Astrocyte (in vitro differentiated cells and primary cell): ENCODE results near the gene ACVR1. TPM values are rescaled to one million over a fixed set of nuclear protein-coding genes. Genes with fewer than 3 reads are reported as not detected.
A peak's percentile ranks its signal among the peaks of the same experiment; 100 is the strongest.

Experiments used
- DNase-seq: peaks from one replicate; pipeline ENCODE4 v3.0.0-alpha.2; 2010; ENCODE audit warnings: low read depth
- FAIRE-seq: peaks from 2 replicates; lab custom pipeline; 2011; peaks lifted over from hg19 to GRCh38; lab: Jason Lieb, UNC
- H2AFZ ChIP-seq: 2 replicates; pipeline ENCODE4 v1.6.0; 2012; ENCODE audit warnings: low read depth, low read length, inconsistent platforms
- H3K27ac ChIP-seq: 2 replicates; pipeline ENCODE4 v1.5.1; 2011; ENCODE audit warnings: low read depth, low read length, inconsistent platforms
- H3K27me3 ChIP-seq: 2 replicates; pipeline ENCODE4 v1.6.0; 2011; ENCODE audit warnings: low read length, inconsistent platforms; ENCODE audit not compliant: insufficient read depth
- H3K36me3 ChIP-seq: 2 replicates; pipeline ENCODE4 v1.5.1; 2011; ENCODE audit warnings: low read length, inconsistent platforms; ENCODE audit not compliant: insufficient read depth
- H3K4me1 ChIP-seq: 2 replicates; pipeline ENCODE4 v1.5.1; 2011; ENCODE audit warnings: low read length, inconsistent platforms; ENCODE audit not compliant: insufficient read depth
- H3K4me2 ChIP-seq: 2 replicates; pipeline ENCODE4 v1.6.0; 2012; ENCODE audit warnings: low read length, inconsistent platforms
- H3K4me3 ChIP-seq: 2 replicates; pipeline ENCODE4 v1.5.1; 2011; ENCODE audit warnings: low read depth, mild to moderate bottlenecking, low read length, inconsistent platforms; ENCODE audit not compliant: insufficient read depth
- H3K79me2 ChIP-seq: 2 replicates; pipeline ENCODE4 v1.6.0; 2012; ENCODE audit warnings: mild to moderate bottlenecking, low read length, inconsistent platforms; ENCODE audit not compliant: insufficient read depth
- H3K9ac ChIP-seq: 2 replicates; pipeline ENCODE4 v1.6.0; 2012; ENCODE audit warnings: mild to moderate bottlenecking, low read length, inconsistent platforms
- H3K9me3 ChIP-seq: 2 replicates; pipeline ENCODE4 v1.5.1; 2012; ENCODE audit warnings: low read depth, mild to moderate bottlenecking, low read length, inconsistent platforms; ENCODE audit not compliant: insufficient read depth
- H4K20me1 ChIP-seq: 2 replicates; pipeline ENCODE4 v1.6.0; 2012; ENCODE audit warnings: low read length, inconsistent platforms; ENCODE audit not compliant: insufficient read depth
- H3K27ac Mint-ChIP-seq: one replicate; pipeline ENCODE4 v1.8.0; 2021; ENCODE audit warnings: mild to moderate bottlenecking, mixed read lengths; ENCODE audit not compliant: unreplicated experiment
- H3K27me3 Mint-ChIP-seq: one replicate; pipeline ENCODE4 v1.8.0; 2021; ENCODE audit warnings: low read depth, mixed read lengths; ENCODE audit not compliant: unreplicated experiment
- H3K36me3 Mint-ChIP-seq: one replicate; pipeline ENCODE4 v1.8.0; 2021; ENCODE audit warnings: low read depth, mixed read lengths; ENCODE audit not compliant: unreplicated experiment
- H3K4me1 Mint-ChIP-seq: one replicate; pipeline ENCODE4 v1.8.0; 2021; ENCODE audit warnings: low read depth, mixed read lengths; ENCODE audit not compliant: unreplicated experiment
- H3K4me3 Mint-ChIP-seq: one replicate; pipeline ENCODE4 v1.8.0; 2021; ENCODE audit warnings: mild to moderate bottlenecking, moderate library complexity, mixed read lengths; ENCODE audit not compliant: unreplicated experiment
- H3K9me3 Mint-ChIP-seq: one replicate; pipeline ENCODE4 v1.8.0; 2021; ENCODE audit warnings: mild to moderate bottlenecking, mixed read lengths; ENCODE audit not compliant: unreplicated experiment
- CTCF ChIP-seq: IDR thresholded peaks from 2 replicates; pipeline ENCODE4 v1.5.1; 2011; ENCODE audit warnings: low read depth, mild to moderate bottlenecking, inconsistent platforms, low read length, moderate library complexity; ENCODE audit not compliant: insufficient read depth
- EZH2 ChIP-seq: IDR thresholded peaks from 2 replicates; pipeline ENCODE4 v1.6.1; 2012; ENCODE audit warnings: mild to moderate bottlenecking, low read length, inconsistent platforms; ENCODE audit not compliant: insufficient read depth
- total RNA-seq: library from RNA; stranded (reverse); gene quantifications from 2 replicates; pipeline ENCODE4 v1.2.1, GENCODE V29; 2021

Gene ACVR1
- total RNA-seq, 1 donor from 2014 or later = 45.9 TPM

- H3K4me1 Mint-ChIP-seq = peaks cover 29% of the 10 kb centered on the region
- H3K27ac Mint-ChIP-seq = no peak overlapping the region
- FAIRE-seq = no peak
Measured at GRCh38 chr2:157867703-157868102, 8.4 kb downstream of the ACVR1 start.

GRCh38 chr2:157866666-157867642 lies 9.2 kb downstream of the ACVR1 start:
- Histone ChIP-seq H3K4me2 (peak overlapping the region; percentile 68), H3K4me1 (peaks cover 8% of the 10 kb centered on the region), H3K36me3 (no peaks in the 10 kb centered on the region), H4K20me1 (peaks cover 72% of the 10 kb centered on the region), H3K27ac (no peak overlapping the region), H3K79me2 (peaks cover 95% of the 10 kb centered on the region), H3K9me3 (no peaks in the 10 kb centered on the region), H3K9ac (no peak overlapping the region), H3K27me3 (no peaks in the 10 kb centered on the region), H3K4me3 (no peak overlapping the region), H2AFZ (no peak overlapping the region)
- no peak overlapping the region for H3K27ac Mint-ChIP-seq
- no peaks in the 10 kb centered on the region for H3K36me3 Mint-ChIP-seq
- H3K4me1 Mint-ChIP-seq = peaks cover 26% of the 10 kb centered on the region
- H3K9me3 Mint-ChIP-seq = no peaks in the 10 kb centered on the region
- no peak for DNase-seq
- H3K27me3 Mint-ChIP-seq = no peaks in the 10 kb centered on the region
- FAIRE-seq = no peak
- TF ChIP-seq EZH2 = no peak
- TF ChIP-seq CTCF = no peak
- no peak overlapping the region for H3K4me3 Mint-ChIP-seq

More at GRCh38 chr2:157867703-157868102, 8.4 kb downstream of the ACVR1 start:
- H3K4me2 ChIP-seq = no peak overlapping the region
- no peak overlapping the region for H2AFZ ChIP-seq
- H3K79me2 ChIP-seq = peaks cover 98% of the 10 kb centered on the region
- no peaks in the 10 kb centered on the region for H3K9me3 ChIP-seq
- Mint-ChIP-seq H3K9me3 (no peaks in the 10 kb centered on the region), H3K4me3 (no peak overlapping the region), H3K36me3 (no peaks in the 10 kb centered on the region), H3K27me3 (no peaks in the 10 kb centered on the region)
- H3K9ac ChIP-seq = no peak overlapping the region
- peaks cover 77% of the 10 kb centered on the region for H4K20me1 ChIP-seq
- no peak overlapping the region for H3K4me3 ChIP-seq
- H3K27me3 ChIP-seq = no peaks in the 10 kb centered on the region
- TF ChIP-seq CTCF (no peak), EZH2 (no peak)
- H3K4me1 ChIP-seq = peaks cover 8% of the 10 kb centered on the region
- H3K36me3 ChIP-seq = no peaks in the 10 kb centered on the region
- no peak for DNase-seq
- no peak overlapping the region for H3K27ac ChIP-seq
